Measurements from ENCODE around the gene SETDB1.

DNA sequence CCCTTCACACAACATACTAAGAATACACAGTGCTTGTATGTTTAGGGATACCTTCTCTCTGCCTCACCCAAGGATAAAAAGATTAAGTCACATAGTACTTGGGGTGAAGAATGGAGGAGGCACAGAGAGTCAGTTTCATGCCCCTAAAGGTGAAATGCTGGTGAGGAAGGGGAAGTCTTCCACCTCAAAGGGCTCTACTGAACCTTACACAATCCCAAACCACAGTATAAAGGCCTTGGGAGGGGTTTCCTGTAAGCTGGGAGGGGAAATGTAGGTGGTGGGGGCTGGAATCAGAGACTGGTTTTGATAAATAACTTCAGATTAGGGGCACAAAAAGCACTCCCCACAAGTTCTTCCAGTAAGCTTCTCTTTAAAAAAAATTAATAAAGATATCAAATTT lies 77.0 kb downstream of the SETDB1 start:
- TF ChIP-seq, protein P1, sequence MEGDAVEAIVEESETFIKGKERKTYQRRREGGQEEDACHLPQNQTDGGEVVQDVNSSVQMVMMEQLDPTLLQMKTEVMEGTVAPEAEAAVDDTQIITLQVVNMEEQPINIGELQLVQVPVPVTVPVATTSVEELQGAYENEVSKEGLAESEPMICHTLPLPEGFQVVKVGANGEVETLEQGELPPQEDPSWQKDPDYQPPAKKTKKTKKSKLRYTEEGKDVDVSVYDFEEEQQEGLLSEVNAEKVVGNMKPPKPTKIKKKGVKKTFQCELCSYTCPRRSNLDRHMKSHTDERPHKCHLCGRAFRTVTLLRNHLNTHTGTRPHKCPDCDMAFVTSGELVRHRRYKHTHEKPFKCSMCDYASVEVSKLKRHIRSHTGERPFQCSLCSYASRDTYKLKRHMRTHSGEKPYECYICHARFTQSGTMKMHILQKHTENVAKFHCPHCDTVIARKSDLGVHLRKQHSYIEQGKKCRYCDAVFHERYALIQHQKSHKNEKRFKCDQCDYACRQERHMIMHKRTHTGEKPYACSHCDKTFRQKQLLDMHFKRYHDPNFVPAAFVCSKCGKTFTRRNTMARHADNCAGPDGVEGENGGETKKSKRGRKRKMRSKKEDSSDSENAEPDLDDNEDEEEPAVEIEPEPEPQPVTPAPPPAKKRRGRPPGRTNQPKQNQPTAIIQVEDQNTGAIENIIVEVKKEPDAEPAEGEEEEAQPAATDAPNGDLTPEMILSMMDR (conservative IDR thresholded peaks at IDR 0.05; ENCODE audit: low read depth, low read length) = no peak
- no peak for TF ChIP-seq EZH2 (IDR thresholded peaks at IDR 0.05; ENCODE audit: borderline replicate concordance, low read depth, low read length, poor library complexity, severe bottlenecking)

All from A673 (cell line).